H1 (cell line): ENCODE results near the gene CCDC185. TPM values are rescaled to one million over a fixed set of nuclear protein-coding genes. Genes with fewer than 3 reads are reported as not detected.

ENCODE experiments used
- CTCF ChIA-PET: fragments of 300-600 bp; sonication (Branson Sonifier 250); formaldehyde crosslinking; loops from one replicate; lab custom pipeline; 2021; ENCODE audit not compliant: partially characterized antibody; lab: Charles Lee
- POLR2A ChIA-PET: fragments of 300-600 bp; sonication (Branson Sonifier 250); formaldehyde crosslinking; loops from one replicate; lab custom pipeline; 2021; ENCODE audit warnings: inconsistent platforms; ENCODE audit not compliant: partially characterized antibody; lab: Charles Lee
- DNase-seq, 2 experiments: peaks; one replicate each; pipeline versions ENCODE4 v3.0.0 to v3.0.0-alpha.2; 2010 to 2022; ENCODE audit warnings: low spot score in 2 of 2, low read depth in 1 of 2, mixed read lengths in 1 of 2
- FAIRE-seq: peaks from 2 replicates; lab custom pipeline; 2011; peaks lifted over from hg19 to GRCh38; lab: Jason Lieb, UNC
- H2AFZ ChIP-seq: 2 replicates; pipeline ENCODE4 v1.8.1; 2012; ENCODE audit warnings: low read length, inconsistent platforms
- H2AK5ac ChIP-seq: 2 replicates; pipeline ENCODE4 v1.6.1; 2013; ENCODE audit warnings: low read depth, low read length
- H2BK120ac ChIP-seq: replicated peaks from 2 replicates; pipeline ENCODE3; 2013; ENCODE audit warnings: low read depth, low read length, inconsistent platforms
- H2BK12ac ChIP-seq: 2 replicates; pipeline ENCODE4 v1.6.1; 2013; ENCODE audit warnings: low read depth, low read length
- H2BK15ac ChIP-seq: 2 replicates; pipeline ENCODE4 v1.6.1; 2013; ENCODE audit warnings: low read length
- H2BK20ac ChIP-seq: 2 replicates; pipeline ENCODE4 v1.6.1; 2013; ENCODE audit warnings: low read length
- H2BK5ac ChIP-seq: 2 replicates; pipeline ENCODE4 v1.6.1; 2013; ENCODE audit warnings: low read depth, low read length
- H3K14ac ChIP-seq: 2 replicates; pipeline ENCODE4 v1.6.1; 2013; ENCODE audit warnings: inconsistent platforms; ENCODE audit not compliant: insufficient read length
- H3K18ac ChIP-seq: 2 replicates; pipeline ENCODE4 v1.6.1; 2013; ENCODE audit warnings: low read length; ENCODE audit errors: extremely low read depth
- H3K23ac ChIP-seq: 2 replicates; pipeline ENCODE4 v1.6.1; 2013; ENCODE audit warnings: inconsistent platforms; ENCODE audit not compliant: insufficient read length
- H3K23me2 ChIP-seq: 2 replicates; pipeline ENCODE4 v1.6.1; 2013; ENCODE audit warnings: low read depth, low read length
- H3K27ac ChIP-seq: 2 replicates; pipeline ENCODE4 v1.6.1; 2011; ENCODE audit warnings: low read depth, low read length, inconsistent platforms
- H3K27me3 ChIP-seq, 4 experiments: replicated peaks in 1 of 4; 1 replicate in 1 of 4; 2 replicates in 3 of 4; pipeline versions ENCODE4 v1.6.1 to v1.8.1; 2011 to 2013; ENCODE audit warnings: low read length in 3 of 4, mild to moderate bottlenecking in 3 of 4, inconsistent platforms in 2 of 4, mixed read lengths in 2 of 4, moderate library complexity in 1 of 4; ENCODE audit not compliant: control insufficient read depth in 3 of 4, insufficient read depth in 3 of 4; ENCODE audit errors: extremely low read depth in 1 of 4
- H3K36me3 ChIP-seq, 4 experiments: 2 replicates each; pipeline versions ENCODE4 v1.6.1 to v1.8.1; 2011 to 2013; ENCODE audit warnings: mild to moderate bottlenecking in 4 of 4, low read length in 3 of 4, moderate library complexity in 2 of 4, control low read depth in 1 of 4, inconsistent platforms in 1 of 4; ENCODE audit not compliant: insufficient read depth in 4 of 4, control insufficient read depth in 2 of 4
- H3K4ac ChIP-seq: replicated peaks from 2 replicates; pipeline ENCODE3; 2013; ENCODE audit warnings: low read length, low read depth, mixed read lengths, inconsistent platforms; ENCODE audit not compliant: insufficient read length
- H3K4me1 ChIP-seq, 4 experiments: replicated peaks in 1 of 4; 1 replicate in 1 of 4; 2 replicates in 3 of 4; pipeline versions ENCODE4 v1.6.1 to v1.8.1; 2011 to 2013; ENCODE audit warnings: low read length in 3 of 4, inconsistent platforms in 2 of 4, mixed read lengths in 1 of 4; ENCODE audit not compliant: insufficient read depth in 4 of 4, control insufficient read depth in 3 of 4
- H3K4me2 ChIP-seq, 2 experiments: 2 replicates each; pipeline versions ENCODE4 v1.6.1 to v1.8.1; 2011 to 2013; ENCODE audit warnings: low read depth in 2 of 2, low read length in 2 of 2, control low read depth in 1 of 2, inconsistent platforms in 1 of 2, mild to moderate bottlenecking in 1 of 2; ENCODE audit not compliant: insufficient read depth in 1 of 2
- H3K4me3 ChIP-seq, 4 experiments: fragments of 200-600, 300-600 bp in 1 of 4; sonication (generic), shearing (Covaris generic), sonication (Bioruptor Twin) in 1 of 4; 2 replicates each; pipeline versions ENCODE4 v1.5.1 to v1.8.1; 2011 to 2016; ENCODE audit warnings: low read length in 4 of 4, low read depth in 3 of 4, control low read depth in 2 of 4, inconsistent platforms in 2 of 4, mild to moderate bottlenecking in 2 of 4, mixed read lengths in 1 of 4, moderate library complexity in 1 of 4; ENCODE audit not compliant: insufficient read depth in 2 of 4; ENCODE audit errors: extremely low read depth in 1 of 4
- H3K56ac ChIP-seq: replicated peaks from 2 replicates; pipeline ENCODE3; 2013; ENCODE audit warnings: low read depth, mild to moderate bottlenecking, mixed read lengths, low read length, inconsistent platforms; ENCODE audit not compliant: insufficient read length
- H3K79me1 ChIP-seq: 2 replicates; pipeline ENCODE4 v1.6.1; 2013; ENCODE audit warnings: low read depth, low read length, control low read depth
- H3K79me2 ChIP-seq, 2 experiments: 2 replicates each; pipeline versions ENCODE4 v1.6.1 to v1.8.1; 2012 to 2013; ENCODE audit warnings: low read length in 2 of 2, mild to moderate bottlenecking in 2 of 2, inconsistent platforms in 1 of 2; ENCODE audit not compliant: insufficient read depth in 2 of 2, control insufficient read depth in 1 of 2
- H3K9ac ChIP-seq, 4 experiments: replicated peaks in 1 of 4; 1 replicate in 1 of 4; 2 replicates in 3 of 4; pipeline versions ENCODE4 v1.6.1 to v1.8.1; 2011 to 2013; ENCODE audit warnings: low read depth in 3 of 4, low read length in 3 of 4, control low read depth in 2 of 4, mild to moderate bottlenecking in 2 of 4, moderate library complexity in 2 of 4, inconsistent platforms in 1 of 4; ENCODE audit errors: extremely low read depth in 1 of 4
- H3K9me3 ChIP-seq, 2 experiments: 2 replicates each; pipeline versions ENCODE4 v1.6.1 to v1.8.1; 2012 to 2013; ENCODE audit warnings: mild to moderate bottlenecking in 2 of 2, moderate library complexity in 2 of 2, control low read depth in 1 of 2, inconsistent platforms in 1 of 2, low read depth in 1 of 2, low read length in 1 of 2, mixed read lengths in 1 of 2; ENCODE audit not compliant: insufficient read depth in 2 of 2
- H4K20me1 ChIP-seq, 2 experiments: replicated peaks in 1 of 2; 2 replicates each; pipeline versions ENCODE3 to v1.8.1; 2011 to 2013; ENCODE audit warnings: inconsistent platforms in 2 of 2, low read length in 2 of 2, mild to moderate bottlenecking in 1 of 2; ENCODE audit not compliant: insufficient read depth in 2 of 2, control insufficient read depth in 1 of 2
- H4K5ac ChIP-seq: 2 replicates; pipeline ENCODE4 v1.6.1; 2013; ENCODE audit warnings: low read length, low read depth, mixed read lengths, inconsistent platforms; ENCODE audit not compliant: insufficient read length
- H4K8ac ChIP-seq: 2 replicates; pipeline ENCODE4 v1.8.0; 2013; ENCODE audit warnings: mild to moderate bottlenecking, moderate library complexity, low read length, inconsistent platforms; ENCODE audit not compliant: insufficient read depth; ENCODE audit errors: extremely low read depth
- H4K91ac ChIP-seq: replicated peaks from 2 replicates; pipeline ENCODE3; 2013; ENCODE audit warnings: low read length, mixed read lengths, inconsistent platforms; ENCODE audit not compliant: insufficient read length
- ASH2L ChIP-seq: fragments of 200-600, 300-600 bp; sonication (generic); IDR thresholded peaks from one replicate; pipeline ENCODE4 v1.7.1; 2017; ENCODE audit warnings: low read length
- BCL11A ChIP-seq, 2 experiments: IDR thresholded peaks; one replicate each; pipeline ENCODE4 v1.6.1; 2011; ENCODE audit warnings: low read depth in 2 of 2, low read length in 2 of 2, mild to moderate bottlenecking in 2 of 2
- E2F6 ChIP-seq: IDR thresholded peaks from 2 replicates; pipeline ENCODE4 v1.6.1; 2012; ENCODE audit warnings: inconsistent platforms
- EGR1 ChIP-seq: IDR thresholded peaks from 2 replicates; pipeline ENCODE4 v1.6.1; 2011; ENCODE audit warnings: low read depth, low read length, borderline replicate concordance
- FOSL1 ChIP-seq: IDR thresholded peaks from 2 replicates; pipeline ENCODE4 v1.6.1; 2011; ENCODE audit warnings: mild to moderate bottlenecking, low read depth, low read length, moderate library complexity; ENCODE audit not compliant: insufficient read depth
- HDAC6 ChIP-seq: IDR thresholded peaks from one replicate; pipeline ENCODE4 v1.7.1; 2012; ENCODE audit warnings: low read depth, mild to moderate bottlenecking, inconsistent platforms, low read length, moderate library complexity
- KDM1A ChIP-seq: fragments of 200-600, 300-600 bp; sonication (generic); IDR thresholded peaks from 2 replicates; pipeline ENCODE4 v1.7.1; 2016; ENCODE audit warnings: mild to moderate bottlenecking, low read length, borderline replicate concordance
- MAX ChIP-seq: IDR thresholded peaks from 2 replicates; pipeline ENCODE4 v1.6.1; 2012; ENCODE audit warnings: inconsistent platforms
- POLR2AphosphoS5 ChIP-seq: IDR thresholded peaks from 2 replicates; pipeline ENCODE4 v1.6.1; 2011; ENCODE audit warnings: low read depth, low read length
- RXRA ChIP-seq: IDR thresholded peaks from 2 replicates; pipeline ENCODE4 v1.6.1; 2011; ENCODE audit warnings: low read depth, mild to moderate bottlenecking, low read length, moderate library complexity; ENCODE audit not compliant: insufficient read depth
- SIRT6 ChIP-seq: IDR thresholded peaks from one replicate; pipeline ENCODE4 v1.7.1; 2012; ENCODE audit warnings: low read length, inconsistent platforms
- TEAD4 ChIP-seq: IDR thresholded peaks from 2 replicates; pipeline ENCODE4 v1.6.1; 2012; ENCODE audit warnings: low read depth, low read length, inconsistent platforms, mixed read lengths
- WGBS, 2 experiments: shearing (Covaris generic) in 1 of 2; methylation state at CpG; one replicate each; pipeline versions ENCODE4 v1.1.6 to v1.1.7; 2013 to 2015; ENCODE audit warnings: low lambda C conversion rate in 2 of 2, mixed read lengths in 2 of 2, inconsistent platforms in 1 of 2, low coverage in 1 of 2, missing lambda C conversion rate in 1 of 2; ENCODE audit not compliant: insufficient replicate concordance in 2 of 2, insufficient coverage in 1 of 2, insufficient read length in 1 of 2; ENCODE audit errors: extremely low coverage in 1 of 2, missing lambda C conversion rate in 1 of 2; 5-methylcytosine and 5-hydroxymethylcytosine counted together
- polyA plus RNA-seq, 7 experiments: library from polyadenylated mRNA; depleted of rRNA in 3 of 7; stranded (reverse) in 5 of 7; unstranded in 2 of 7; fragments of >200 nt in 5 of 7; fragments of 200-250 nt in 2 of 7; gene quantifications; 1 replicate in 5 of 7; 2 replicates in 1 of 7; 4 replicates in 1 of 7; pipeline versions ENCODE4 v1.2.1 to v1.2.3, GENCODE V29; 2011 to 2013; ENCODE audit warnings: missing spikeins in 2 of 7, mixed read lengths in 2 of 7
- total RNA-seq: library from RNA; stranded (reverse); fragmentation: NEBNext Ultra II Directional; extraction: Animal tissue kit (Norgen Biotek cat#: 25700); gene quantifications from 2 replicates; pipeline ENCODE4 v1.2.1, GENCODE V29; 2021

CCDC185 gene
- total and polyA plus RNA-seq, 2 of the 8 experiments (the other 6 are each of a cell fraction or from before 2014, with no cell fraction given), result not detected

- Histone ChIP-seq H3K4me2 (peak overlapping the region; percentile 85 to 92), H3K79me2 (no peaks in the 10 kb centered on the region), H3K36me3 (no peaks in the 10 kb centered on the region), H3K14ac (no peak overlapping the region), H4K8ac (peak overlapping the region; percentile 80; the same call in 1 of the 2 replicates), H4K20me1 (no peaks in the 10 kb centered on the region), H3K27me3 (peaks cover 7 to 34% (median 22%) of the 10 kb centered on the region in 4 experiments), H3K27ac (no peak overlapping the region), H3K23ac (no peak overlapping the region), H3K4me1 (peaks cover 2 to 11% (median 4%) of the 10 kb centered on the region in 4 experiments; a peak in 5 of 7 replicates), H3K23me2 (peaks cover 14% of the 10 kb centered on the region; the same call in 1 of the 2 replicates), H3K9me3 (no peaks in the 10 kb centered on the region), H3K18ac (no peak overlapping the region; the same call in 1 of the 2 replicates), H2AFZ (0 out of 2 replicates have a peak overlapping the region, but pooled peaks have one; percentile 30), H3K79me1 (no peaks in the 10 kb centered on the region), H2BK120ac (no peak overlapping the region), H2AK5ac (no peak overlapping the region), H3K56ac (no peak overlapping the region), H3K9ac (no peak overlapping the region), H2BK12ac (no peak overlapping the region), H4K91ac (no peak overlapping the region), H3K4me3 (peak overlapping the region; percentile 46 to 96 (median 56)), H3K4ac (no peak overlapping the region), H4K5ac (no peak overlapping the region), H2BK15ac (no peak overlapping the region), H2BK20ac (no peak overlapping the region), H2BK5ac (no peak overlapping the region)
- DNase-seq, result peak in 1 of 2 experiments; percentile 78
- POLR2A ChIA-PET, result interaction anchor here (0.8 to 1.7 kb wide), 3 partner anchors 36 to 224 kb away, joined by 3 read pairs; no protein-coding TSS in a partner anchor
- CTCF ChIA-PET, result interaction anchor here (0.7 to 6.0 kb wide), 11 partner anchors 9 to 332 kb away, joined by 3 to 45 read pairs (median 3); no protein-coding TSS in a partner anchor
- FAIRE-seq, result no peak
- WGBS, 2 experiments, result 2% methylated on average over 37 of the region's 55 CpGs; no CpG with 5 or more reads in 1 of the 2 experiments
- TF ChIP-seq MAX, result no peak
- TF ChIP-seq KDM1A, result peak; percentile 56; the same call in 1 of the 2 replicates
- TF ChIP-seq RXRA, result no peak
- peak; percentile 81 for TF ChIP-seq TEAD4
- TF ChIP-seq E2F6, result peak; percentile 68
- TF ChIP-seq ASH2L, result no peak
- TF ChIP-seq POLR2AphosphoS5, result no peak
- TF ChIP-seq EGR1, result no peak
- TF ChIP-seq HDAC6, result no peak
- no peak for TF ChIP-seq SIRT6
- TF ChIP-seq BCL11A (IDR thresholded peaks at IDR 0.05; ENCODE audit: low read depth in 2 of 2, low read length in 2 of 2), result no peak
- no peak for TF ChIP-seq FOSL1
Observed at GRCh38 chr1:223364685-223365382, 28.4 kb upstream of the CCDC185 start.
